AG09319 (cell line): ENCODE measurements around the gene ATXN2L.

Source experiments
- DNase-seq: peaks from one replicate; pipeline ENCODE4 v3.0.0-alpha.2; 2010; ENCODE audit warnings: low read depth; ENCODE audit errors: extremely low read depth
- CTCF ChIP-seq: IDR thresholded peaks from 2 replicates; pipeline ENCODE4 v1.5.1; 2011; ENCODE audit warnings: low read depth, mild to moderate bottlenecking, inconsistent platforms, low read length, moderate library complexity

ATXN2L gene

GRCh38 chr16:28846933-28847273, 24.1 kb downstream of the ATXN2L start:
- DNase-seq, result no peak
- TF ChIP-seq CTCF, result no peak

GRCh38 chr16:28858421-28858820, 35.6 kb downstream of the ATXN2L start:
- no peak for TF ChIP-seq CTCF
- DNase-seq, result no peak

- DNase-seq, result no peak
- no peak for TF ChIP-seq CTCF
These were observed 36.5 kb downstream of the ATXN2L start for GRCh38 chr16:28859326-28859725.

GRCh38 chr16:28863929-28864793, 41.4 kb downstream of the ATXN2L start:
- no peak for DNase-seq
- no peak for TF ChIP-seq CTCF

- DNase-seq, result no peak
- TF ChIP-seq CTCF, result no peak
These were observed 42.3 kb downstream of the ATXN2L start for GRCh38 chr16:28865001-28865688.

- TF ChIP-seq CTCF, result no peak
- DNase-seq, result no peak
These were observed 43.1 kb downstream of the ATXN2L start for GRCh38 chr16:28865722-28866453.

GRCh38 chr16:28866454-28866804, 43.6 kb downstream of the ATXN2L start:
- no peak for TF ChIP-seq CTCF
- no peak for DNase-seq
